Neural cell (in vitro differentiated cells): ENCODE measurements around the gene LAPTM5.

ENCODE experiments used
- CTCF ChIP-seq: fragments of 450-650 bp; IDR thresholded peaks from 2 replicates; pipeline ENCODE4 v1.5.1; 2014; ENCODE audit warnings: antibody characterized with exemption, mild to moderate bottlenecking, moderate library complexity; ENCODE audit not compliant: poor library complexity, severe bottlenecking
- EP300 ChIP-seq: fragments of 450-650 bp; conservative IDR thresholded peaks from 2 replicates; pipeline ENCODE4 v1.6.1; 2014; ENCODE audit warnings: antibody characterized with exemption, mild to moderate bottlenecking, moderate library complexity; ENCODE audit not compliant: poor library complexity, severe bottlenecking
- MXI1 ChIP-seq: fragments of 450-650 bp; conservative IDR thresholded peaks from 2 replicates; pipeline ENCODE4 v1.6.1; 2014; ENCODE audit warnings: antibody characterized with exemption, mild to moderate bottlenecking; ENCODE audit not compliant: poor library complexity, severe bottlenecking
- POLR2AphosphoS5 ChIP-seq: IDR thresholded peaks from 2 replicates; pipeline ENCODE4 v1.6.1; 2012
- SMC3 ChIP-seq: fragments of 450-650 bp; conservative IDR thresholded peaks from 2 replicates; pipeline ENCODE4 v1.6.1; 2014; ENCODE audit warnings: antibody characterized with exemption, mild to moderate bottlenecking, moderate library complexity; ENCODE audit not compliant: poor library complexity
- TAF1 ChIP-seq: IDR thresholded peaks from 2 replicates; pipeline ENCODE4 v1.6.1; 2012; ENCODE audit warnings: low read depth
- TF ChIP-seq, protein P1 (sequence below): IDR thresholded peaks from 2 replicates; pipeline ENCODE4 v1.6.1; 2012; ENCODE audit warnings: borderline replicate concordance

GRCh38 chr1:30748098-30748698 lies 9.4 kb downstream of the LAPTM5 start:
- TF ChIP-seq CTCF (no peak), EP300 (no peak), MXI1 (no peak), POLR2AphosphoS5 (no peak), TAF1 (no peak), SMC3 (no peak)
- TF ChIP-seq, protein P1, sequence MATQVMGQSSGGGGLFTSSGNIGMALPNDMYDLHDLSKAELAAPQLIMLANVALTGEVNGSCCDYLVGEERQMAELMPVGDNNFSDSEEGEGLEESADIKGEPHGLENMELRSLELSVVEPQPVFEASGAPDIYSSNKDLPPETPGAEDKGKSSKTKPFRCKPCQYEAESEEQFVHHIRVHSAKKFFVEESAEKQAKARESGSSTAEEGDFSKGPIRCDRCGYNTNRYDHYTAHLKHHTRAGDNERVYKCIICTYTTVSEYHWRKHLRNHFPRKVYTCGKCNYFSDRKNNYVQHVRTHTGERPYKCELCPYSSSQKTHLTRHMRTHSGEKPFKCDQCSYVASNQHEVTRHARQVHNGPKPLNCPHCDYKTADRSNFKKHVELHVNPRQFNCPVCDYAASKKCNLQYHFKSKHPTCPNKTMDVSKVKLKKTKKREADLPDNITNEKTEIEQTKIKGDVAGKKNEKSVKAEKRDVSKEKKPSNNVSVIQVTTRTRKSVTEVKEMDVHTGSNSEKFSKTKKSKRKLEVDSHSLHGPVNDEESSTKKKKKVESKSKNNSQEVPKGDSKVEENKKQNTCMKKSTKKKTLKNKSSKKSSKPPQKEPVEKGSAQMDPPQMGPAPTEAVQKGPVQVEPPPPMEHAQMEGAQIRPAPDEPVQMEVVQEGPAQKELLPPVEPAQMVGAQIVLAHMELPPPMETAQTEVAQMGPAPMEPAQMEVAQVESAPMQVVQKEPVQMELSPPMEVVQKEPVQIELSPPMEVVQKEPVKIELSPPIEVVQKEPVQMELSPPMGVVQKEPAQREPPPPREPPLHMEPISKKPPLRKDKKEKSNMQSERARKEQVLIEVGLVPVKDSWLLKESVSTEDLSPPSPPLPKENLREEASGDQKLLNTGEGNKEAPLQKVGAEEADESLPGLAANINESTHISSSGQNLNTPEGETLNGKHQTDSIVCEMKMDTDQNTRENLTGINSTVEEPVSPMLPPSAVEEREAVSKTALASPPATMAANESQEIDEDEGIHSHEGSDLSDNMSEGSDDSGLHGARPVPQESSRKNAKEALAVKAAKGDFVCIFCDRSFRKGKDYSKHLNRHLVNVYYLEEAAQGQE: no peak
